Fibroblast of skin of left biceps (primary cell): Measurements from ENCODE around the gene SNX20.

Experiments
- DNase-seq, 2 experiments: peaks; one replicate each; pipeline ENCODE4 v3.0.0-alpha.2; 2013; ENCODE audit warnings: low read depth in 2 of 2

Gene SNX20

DNA sequence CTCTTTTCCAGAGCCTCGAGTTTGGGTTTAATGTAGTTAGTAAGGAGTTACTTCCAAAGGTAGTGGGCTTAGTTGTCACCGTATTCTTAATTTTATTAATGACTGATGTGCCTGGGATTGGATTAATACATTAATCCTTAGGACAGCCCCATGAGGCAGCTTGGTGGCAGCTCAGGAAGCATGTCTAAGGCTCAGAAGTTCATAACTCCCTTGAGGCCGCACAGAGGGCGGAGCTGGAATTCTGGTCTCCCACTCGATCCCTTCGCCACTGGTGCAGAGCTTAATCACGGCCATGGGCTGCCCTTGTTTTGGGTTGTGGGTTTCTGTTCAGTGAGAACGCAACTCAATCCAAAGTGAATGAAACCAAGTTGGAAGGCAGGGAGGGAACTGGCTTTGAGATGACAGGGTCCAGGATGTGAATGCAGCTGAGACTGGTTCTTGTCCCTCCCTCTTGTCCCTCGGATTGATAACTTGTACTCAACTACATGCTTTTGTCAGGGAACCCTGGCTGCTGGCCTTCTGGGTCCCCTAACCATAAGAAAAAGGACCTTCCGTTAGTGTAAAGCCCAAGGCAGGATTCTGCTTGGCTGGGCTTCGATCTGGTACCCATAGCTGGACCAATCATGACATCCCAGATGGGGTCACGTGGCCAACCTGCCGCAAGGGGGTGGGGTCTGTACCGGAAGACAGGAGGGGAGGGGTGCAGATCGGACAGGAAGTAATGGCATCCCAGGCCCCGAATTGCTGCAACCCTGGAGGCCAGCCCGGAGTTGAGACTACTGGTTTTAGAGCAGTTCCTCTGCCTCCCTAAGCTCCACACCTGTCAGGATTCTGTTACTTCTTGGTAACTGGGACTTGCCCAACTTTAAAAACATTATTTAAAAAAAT is 45.4 kb downstream of the SNX20 start:
- DNase-seq, result no peak

GRCh38 chr16:50634947-50635346 is 46.2 kb downstream of the SNX20 start:
- no peak for DNase-seq

DNA sequence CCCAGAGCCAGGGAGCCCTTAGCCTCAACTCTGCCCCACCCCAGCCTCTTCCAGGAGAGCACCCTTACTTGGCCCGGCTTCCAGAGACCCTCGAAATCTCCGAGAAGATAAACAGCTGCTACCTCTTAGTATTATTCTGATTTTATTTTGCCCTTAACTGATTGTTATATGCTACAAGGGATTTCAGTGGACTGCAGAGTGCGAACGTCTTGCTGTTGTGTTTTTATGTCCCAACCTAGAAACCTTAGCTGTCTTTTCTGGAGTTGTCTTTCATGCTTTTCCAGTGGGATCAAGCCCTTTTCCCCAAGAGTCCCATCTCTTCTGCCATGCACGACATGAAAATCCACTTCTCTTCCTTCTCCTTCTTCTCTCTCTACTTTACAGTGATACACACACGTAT is 47.0 kb downstream of the SNX20 start:
- no peak for DNase-seq

DNA sequence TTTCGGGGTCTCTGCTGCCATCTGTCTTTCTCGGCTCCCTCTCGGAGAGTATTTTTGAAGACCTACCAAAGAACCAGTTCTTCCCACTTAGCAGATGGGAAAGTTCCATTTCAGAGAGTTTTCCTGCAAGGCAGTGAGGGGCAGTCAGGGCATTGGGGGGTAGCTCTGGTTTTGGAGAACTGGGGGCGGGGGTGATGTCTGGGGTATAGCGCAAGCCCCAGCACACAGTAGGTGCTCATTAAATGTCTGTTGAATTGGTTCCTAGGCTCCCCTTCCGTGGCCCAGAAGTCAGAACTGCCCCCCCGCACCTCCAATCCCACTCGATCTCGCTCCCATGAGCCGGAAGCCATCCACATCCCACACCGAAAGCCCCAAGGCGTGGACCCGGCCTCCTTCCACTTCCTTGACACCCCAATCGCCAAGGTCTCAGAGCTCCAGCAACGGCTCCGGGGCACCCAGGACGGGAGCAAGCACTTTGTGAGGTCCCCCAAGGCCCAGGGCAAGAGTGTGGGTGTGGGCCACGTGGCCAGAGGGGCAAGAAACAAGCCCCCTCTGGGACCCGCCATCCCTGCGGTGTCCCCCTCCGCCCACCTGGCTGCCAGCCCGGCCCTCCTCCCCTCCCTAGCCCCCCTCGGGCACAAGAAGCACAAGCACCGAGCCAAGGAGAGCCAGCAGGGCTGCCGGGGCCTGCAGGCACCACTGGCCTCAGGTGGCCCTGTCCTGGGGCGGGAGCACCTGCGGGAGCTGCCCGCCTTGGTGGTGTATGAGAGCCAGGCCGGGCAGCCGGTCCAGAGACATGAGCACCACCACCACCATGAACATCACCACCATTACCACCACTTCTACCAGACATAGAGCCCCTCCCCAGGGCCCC is 47.9 kb downstream of the SNX20 start:
- no peak for DNase-seq

- no peak for DNase-seq
Observed at GRCh38 chr16:50631985-50632576, 49.0 kb downstream of the SNX20 start.

DNA sequence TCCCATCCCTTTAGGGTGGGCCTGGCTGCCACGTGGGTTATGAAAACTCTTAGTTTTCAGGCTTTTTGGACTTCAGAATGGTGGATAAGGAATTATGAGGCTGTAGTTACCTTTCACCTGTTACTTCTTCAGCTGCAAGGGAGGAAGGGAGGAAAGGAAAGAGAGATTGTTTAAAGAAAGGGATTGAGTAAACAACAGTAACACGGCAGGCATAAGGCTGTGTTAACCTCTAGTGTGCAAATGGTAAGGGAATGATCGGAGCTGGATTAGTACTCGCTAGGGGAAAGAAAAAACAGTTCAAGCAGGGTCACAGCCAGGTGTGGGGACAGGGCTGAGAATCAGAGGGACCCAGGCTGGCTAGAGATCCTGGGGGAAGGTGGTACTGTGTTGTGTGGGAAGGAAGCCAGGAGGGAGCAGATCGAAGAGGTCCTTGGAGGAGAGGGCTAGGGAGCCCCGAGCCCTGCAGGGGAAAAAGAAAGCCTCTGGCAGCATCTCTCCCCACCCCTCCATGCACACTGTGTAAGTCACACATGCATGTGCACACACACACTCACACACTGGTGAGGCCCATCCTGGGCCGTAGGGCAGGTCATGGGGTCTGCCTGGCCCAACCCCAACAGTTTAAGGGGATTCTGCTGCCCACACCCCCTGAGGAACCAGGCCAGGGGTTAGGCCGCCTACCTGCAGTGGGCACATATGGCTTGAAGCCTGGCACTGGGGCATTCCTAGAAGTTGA is 49.7 kb downstream of the SNX20 start:
- DNase-seq, result no peak

- DNase-seq, result no peak
Observed at GRCh38 chr16:50630394-50631020, 50.6 kb downstream of the SNX20 start.

DNA sequence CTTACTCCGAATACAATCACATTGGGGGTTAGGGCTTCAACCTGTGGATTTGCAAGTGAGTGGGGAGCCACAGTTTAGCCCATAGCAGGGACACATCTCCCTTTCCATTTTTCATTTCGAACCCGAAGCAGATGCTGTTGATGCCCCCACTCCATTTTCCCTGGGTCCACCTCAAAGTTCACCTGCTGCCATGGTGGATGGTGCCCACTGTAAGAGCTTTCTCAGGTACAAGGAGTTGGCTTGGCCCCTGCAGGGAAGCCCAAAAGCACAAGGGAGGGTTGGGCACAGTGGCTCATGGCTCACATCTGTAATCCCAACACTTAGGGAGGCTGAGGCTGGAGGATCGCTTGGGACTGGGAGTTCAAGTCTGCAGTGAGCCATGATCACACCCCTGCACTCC is 51.8 kb downstream of the SNX20 start:
- no peak for DNase-seq

DNA sequence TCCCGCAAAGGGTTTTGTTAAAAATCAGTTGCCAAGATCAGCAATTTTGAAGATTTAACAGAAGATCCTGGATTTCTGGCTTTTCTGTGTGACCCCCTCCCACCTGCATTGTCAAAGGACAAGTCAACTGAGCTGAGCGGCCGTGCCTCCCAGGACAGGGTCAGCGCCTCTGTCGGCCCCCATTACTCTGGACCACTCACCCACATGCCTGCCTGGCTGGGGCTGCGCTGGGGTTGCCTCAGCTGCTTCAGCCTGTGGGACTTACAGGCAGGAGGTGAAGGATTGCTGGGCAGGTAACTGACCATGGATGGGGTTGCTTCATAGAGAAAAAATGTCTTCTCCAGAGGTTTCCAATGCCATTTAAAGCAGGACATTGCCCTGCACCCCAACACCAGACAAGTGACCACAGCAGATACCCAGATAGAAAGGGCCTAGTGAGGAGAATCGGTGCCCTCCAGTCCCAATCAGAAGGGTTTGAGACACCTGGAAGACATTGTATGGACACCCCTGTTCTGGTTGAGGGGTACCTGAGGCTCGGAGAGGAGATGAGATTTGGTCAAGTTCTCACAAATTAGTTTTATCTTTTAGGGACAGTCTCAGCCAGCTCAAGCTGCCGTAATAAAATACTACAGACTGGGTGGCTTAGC is 52.8 kb downstream of the SNX20 start:
- DNase-seq, result no peak

GRCh38 chr16:50627419-50627818 is 53.7 kb downstream of the SNX20 start:
- DNase-seq, result peak in 1 of 2 experiments; percentile 10

DNA sequence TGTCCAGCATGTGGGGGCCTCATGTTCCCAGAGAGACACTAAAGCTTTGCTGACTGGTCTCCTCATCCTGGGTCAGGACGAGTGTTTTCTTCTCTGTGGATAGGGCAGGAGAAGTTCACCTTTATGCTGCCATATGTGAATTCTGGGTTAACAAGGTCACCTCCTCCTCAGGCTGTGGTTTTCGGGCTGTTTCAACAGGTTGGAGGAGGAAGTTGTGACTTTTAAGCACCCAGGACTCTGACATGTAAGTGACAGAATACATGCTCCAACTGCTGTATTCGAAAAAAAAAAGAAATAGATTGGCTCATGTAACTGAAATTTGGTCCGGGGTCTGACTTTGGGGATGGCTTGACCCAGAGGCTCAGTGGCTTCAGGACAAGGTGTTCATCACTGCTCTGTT is 54.2 kb downstream of the SNX20 start:
- DNase-seq, result no peak

- DNase-seq, result no peak
Observed at GRCh38 chr16:50625374-50625773, 55.7 kb downstream of the SNX20 start.

DNA sequence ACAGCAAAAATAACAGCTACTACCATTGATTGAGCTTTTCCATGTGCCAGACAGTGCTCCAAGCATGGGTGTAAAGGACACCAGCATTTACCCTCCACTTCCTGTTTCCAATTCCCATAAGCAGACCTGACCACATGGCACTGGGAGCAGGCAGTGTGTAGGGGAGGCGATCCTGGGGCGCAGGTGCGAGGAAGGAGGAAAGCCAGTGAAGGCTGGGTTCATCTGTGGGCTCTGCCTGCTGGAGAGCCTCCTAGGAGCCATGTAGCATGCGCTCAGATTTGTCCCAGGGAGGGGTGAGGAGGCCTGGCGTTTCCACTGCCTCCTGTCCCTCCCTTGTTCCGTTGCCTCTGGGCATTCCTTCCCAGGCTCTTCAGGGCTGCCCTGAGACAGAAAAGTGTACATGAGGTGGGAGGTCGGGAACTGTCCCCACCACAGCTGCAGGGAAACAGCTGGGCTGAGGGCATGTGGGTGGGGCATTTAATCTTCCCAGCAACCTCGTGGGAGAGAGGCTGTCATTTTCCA is 56.6 kb downstream of the SNX20 start:
- DNase-seq, result no peak

- no peak for DNase-seq
Observed at GRCh38 chr16:50622643-50623369, 58.3 kb downstream of the SNX20 start.

DNA sequence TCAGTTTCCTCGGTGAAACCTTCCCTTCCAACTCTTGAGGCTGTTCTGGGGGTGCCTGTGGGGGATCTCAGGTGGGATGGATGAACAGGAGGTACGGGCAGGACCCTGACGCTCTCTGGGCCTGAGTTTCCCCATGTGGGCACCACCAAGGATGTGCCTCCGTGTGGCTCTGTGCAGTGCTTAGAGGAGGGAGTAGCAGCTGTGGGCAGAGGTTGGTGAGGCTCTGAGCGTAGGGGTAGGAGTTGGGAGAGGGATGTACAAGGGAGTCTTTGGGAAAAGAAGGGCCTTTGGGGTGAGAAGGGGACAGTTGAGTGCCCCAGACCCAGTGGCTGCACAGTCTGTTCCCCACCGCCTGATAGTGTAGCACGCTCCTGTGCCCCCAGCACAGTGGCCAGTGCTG is 59.1 kb downstream of the SNX20 start:
- DNase-seq, result no peak
